GM12878 (cell line): ENCODE results near the gene YWHAG. TPM values are rescaled to one million over a fixed set of nuclear protein-coding genes. Genes with fewer than 3 reads are reported as not detected.
"Not testable (repeated sequence)": the region's sequence is repeated elsewhere in the genome, so short reads cannot be mapped to it uniquely, and the experiment has no call there.

ENCODE experiments used
- ATAC-seq: fragments of 200-7000 bp; cut with Tn5 transposase; 3 replicates; pipeline ENCODE4 v1.9.1; 2020; ENCODE audit warnings: mild to moderate bottlenecking, moderate library complexity
- BruUV-seq: library from RNA; stranded (reverse); fragments of 400-500 nt; replicated peaks from 2 replicates; lab custom pipeline; 2021; lab: Mats Ljungman, UMichigan
- CTCF ChIA-PET: fragments of 300-600 bp; sonication (Branson Sonifier 250); formaldehyde crosslinking; extraction: SDS; loops from one replicate; lab custom pipeline; 2021; ENCODE audit warnings: inconsistent platforms; lab: Yijun Ruan, JAX
- POLR2A ChIA-PET: fragments of 350-600 bp; formaldehyde crosslinking; extraction: SDS; loops from one replicate; lab custom pipeline; 2021; ENCODE audit warnings: inconsistent platforms; lab: Charles Lee
- RAD21 ChIA-PET: fragments of 300-600 bp; sonication (Branson Sonifier 250); formaldehyde crosslinking; loops from one replicate; lab custom pipeline; 2023; ENCODE audit warnings: antibody characterized with exemption; ENCODE audit not compliant: unreplicated experiment; lab: Charles Lee
- SMC1A ChIA-PET: fragments of 300-600 bp; sonication (Branson Sonifier 250); formaldehyde crosslinking; loops from one replicate; lab custom pipeline; 2023; ENCODE audit not compliant: unreplicated experiment, uncharacterized antibody; lab: Charles Lee
- DNase-seq: peaks from one replicate; pipeline ENCODE4 v3.0.0-alpha.2; 2011; ENCODE audit warnings: low read depth, low spot score
- FAIRE-seq: peaks from 3 replicates; lab custom pipeline; 2011; peaks lifted over from hg19 to GRCh38; lab: Jason Lieb, UNC
- H2AFZ ChIP-seq: 2 replicates; pipeline ENCODE4 v1.6.0; 2011; ENCODE audit warnings: low read depth, low read length, control low read depth; ENCODE audit not compliant: control insufficient read depth
- H3K27ac ChIP-seq: 2 replicates; pipeline ENCODE4 v1.5.1; 2011; ENCODE audit warnings: control low read depth; ENCODE audit not compliant: control insufficient read depth, insufficient read depth
- H3K27me3 ChIP-seq, 2 experiments: replicated peaks in 1 of 2; 2 replicates each; pipeline versions ENCODE4 v1.6.0 to v1.6.1; 2011; ENCODE audit warnings: low read length in 1 of 2; ENCODE audit not compliant: control insufficient read depth in 2 of 2, insufficient read depth in 2 of 2
- H3K36me3 ChIP-seq, 2 experiments: 2 replicates each; pipeline ENCODE4 v1.5.1; 2011; ENCODE audit warnings: low read length in 1 of 2; ENCODE audit not compliant: control insufficient read depth in 2 of 2, insufficient read depth in 2 of 2
- H3K4me1 ChIP-seq: 2 replicates; pipeline ENCODE4 v1.6.1; 2011; ENCODE audit warnings: mild to moderate bottlenecking, low read length, moderate library complexity, mixed read lengths; ENCODE audit not compliant: control insufficient read depth, insufficient read depth
- H3K4me2 ChIP-seq: 2 replicates; pipeline ENCODE4 v1.6.0; 2011; ENCODE audit warnings: control low read depth; ENCODE audit not compliant: control insufficient read depth, insufficient read depth
- H3K4me3 ChIP-seq: fragments of 200-600 bp; sonication (generic); 2 replicates; pipeline ENCODE4 v1.5.1; 2016
- H3K79me2 ChIP-seq: 2 replicates; pipeline ENCODE4 v1.6.0; 2011; ENCODE audit warnings: low read length; ENCODE audit not compliant: control insufficient read depth, insufficient read depth
- H3K9ac ChIP-seq: 2 replicates; pipeline ENCODE4 v1.8.0; 2011; ENCODE audit warnings: low read length, control low read depth, mixed read lengths; ENCODE audit not compliant: control insufficient read depth, insufficient read depth
- H3K9me3 ChIP-seq: replicated peaks from 3 replicates; pipeline ENCODE4 v1.5.1; 2011; ENCODE audit warnings: mild to moderate bottlenecking, low read length; ENCODE audit not compliant: control insufficient read depth, insufficient read depth
- H4K20me1 ChIP-seq: 2 replicates; pipeline ENCODE4 v1.6.0; 2011; ENCODE audit not compliant: control insufficient read depth, insufficient read depth
- PAX8 ChIP-seq: fragments of 450-650 bp; IDR thresholded peaks from 2 replicates; pipeline ENCODE4 v1.6.1; 2017; ENCODE audit warnings: mild to moderate bottlenecking, moderate library complexity
- ZNF687 ChIP-seq: fragments of 450-650 bp; IDR thresholded peaks from 2 replicates; pipeline ENCODE4 v1.6.1; 2017; ENCODE audit warnings: mild to moderate bottlenecking, moderate library complexity
- WGBS: methylation state at CpG from one replicate; pipeline ENCODE4 v1.1.6; 2016; ENCODE audit warnings: low lambda C conversion rate; ENCODE audit not compliant: insufficient replicate concordance, insufficient coverage; ENCODE audit errors: missing lambda C conversion rate; 5-methylcytosine and 5-hydroxymethylcytosine counted together
- in situ Hi-C: fragments of 300-500 bp; cut with MboI; formaldehyde crosslinking; loops from 9 replicates; pipeline ENCODE4 v1.14.3; 2018; ENCODE audit warnings: mixed read lengths
- intact Hi-C: fragments of 100-400 bp; cut with micrococcal nuclease; formaldehyde crosslinking; loops from one replicate; pipeline ENCODE4 v1.14.2; 2022; ENCODE audit not compliant: unreplicated experiment
- polyA plus RNA-seq, 11 experiments: library from polyadenylated mRNA; depleted of rRNA in 4 of 11; unstranded in 6 of 11; stranded (reverse) in 5 of 11; fragments of >200 nt; fragmentation: Nextera tagmentation in 4 of 11; fragmentation: Illumina TruSeq in 1 of 11; extraction: Ambion mirVana in 4 of 11; extraction: Trizol in 1 of 11; gene quantifications; 1 replicate in 1 of 11; 2 replicates in 10 of 11; pipeline versions ENCODE4 v1.2.1 to v1.2.3, GENCODE V29; 2011 to 2016; ENCODE audit warnings: inconsistent platforms in 2 of 11, missing spikeins in 2 of 11, low read depth in 1 of 11
- total RNA-seq, 4 experiments: library from RNA; depleted of rRNA in 3 of 4; stranded (reverse); fragments of >200 nt in 3 of 4; fragmentation: Illumina TruSeq in 1 of 4; extraction: Trizol in 1 of 4; gene quantifications; 2 replicates each; pipeline versions ENCODE4 v1.2.1 to v1.2.3, GENCODE V29; 2013 to 2021

YWHAG gene
- total and polyA plus RNA-seq, 10 of the 15 experiments (the other 5 are each of a cell fraction or from before 2014, with no cell fraction given): 20.2 to 157 (median 41.3) TPM

DNA sequence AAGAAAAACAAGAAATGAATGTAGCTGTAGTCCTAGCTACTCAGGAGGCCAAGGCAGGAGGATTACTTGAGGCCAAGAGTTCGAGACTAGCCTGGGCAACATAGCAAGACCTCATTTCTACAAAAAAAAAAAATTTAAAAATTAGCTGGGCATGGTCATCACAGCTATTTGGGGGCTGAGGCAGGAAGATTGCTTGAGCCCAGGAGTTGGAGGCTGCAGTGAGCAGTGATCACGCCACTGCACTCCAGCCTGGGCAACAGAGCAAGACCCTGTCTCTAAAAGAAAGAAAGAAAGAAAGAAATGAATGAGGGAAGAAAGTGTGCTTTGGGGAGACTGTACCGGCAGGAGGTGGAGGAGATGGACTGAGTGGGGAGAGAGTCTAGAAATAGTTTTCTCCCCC lies 5.0 kb upstream of the YWHAG start:
- Histone ChIP-seq H2AFZ (peak overlapping the region; percentile 92), H3K4me1 (peaks cover 15% of the 10 kb centered on the region), H3K4me2 (peak overlapping the region; percentile 66; the same call in 1 of the 2 replicates)
- intact Hi-C loops, H3K36me3 ChIP-seq, SMC1A ChIA-PET, H3K79me2 ChIP-seq, H4K20me1 ChIP-seq, ATAC-seq, BruUV-seq, H3K9ac ChIP-seq, H3K27ac ChIP-seq, H3K27me3 ChIP-seq, in situ Hi-C loops, FAIRE-seq, H3K4me3 ChIP-seq, H3K9me3 ChIP-seq, DNase-seq: not testable (repeated sequence)
- RAD21 ChIA-PET: interaction anchor here (1.6 kb wide), 1 partner anchor 14 kb away, joined by 5 read pairs; no protein-coding TSS in a partner anchor
- WGBS: 36% methylated on average over 3 of the region's 3 CpGs
- POLR2A ChIA-PET: interaction anchor here (0.5 kb wide), 1 partner anchor 14 kb away, joined by 3 read pairs; no protein-coding TSS in a partner anchor
- CTCF ChIA-PET: interaction anchor here (1.7 to 2.2 kb wide), 2 partner anchors 45 to 50 kb away, joined by 6 to 8 read pairs; no protein-coding TSS in a partner anchor

DNA sequence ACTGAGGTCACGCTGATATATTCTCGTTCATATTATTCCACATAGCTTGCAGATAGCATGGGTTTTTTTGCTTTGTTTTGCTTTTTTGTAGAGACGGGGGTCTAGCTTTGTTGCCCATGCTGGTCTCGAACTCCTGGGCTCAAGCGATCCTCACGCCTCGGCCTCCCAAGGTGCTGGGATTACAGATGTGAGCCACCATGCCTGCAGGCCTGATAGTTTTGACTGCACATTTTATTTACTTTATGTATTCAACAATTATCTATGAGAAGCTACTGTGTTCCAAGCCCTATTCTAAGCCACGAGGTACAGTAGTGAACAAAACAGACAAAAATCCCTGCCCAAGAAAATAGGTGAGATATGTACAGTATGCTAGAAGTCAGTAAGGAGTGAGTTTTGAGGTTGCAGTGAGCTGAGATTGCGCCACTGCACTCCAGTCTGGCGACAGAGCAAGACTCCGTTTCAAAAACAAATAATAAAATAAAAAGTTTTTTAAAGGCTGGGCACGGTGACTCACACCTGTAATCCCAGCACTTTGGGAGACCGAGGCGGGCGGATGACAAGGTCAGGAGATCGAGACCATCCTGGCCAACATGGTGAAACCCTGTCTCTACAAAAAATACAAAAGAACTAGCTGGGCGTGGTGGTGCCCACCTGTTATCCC lies 1.3 kb upstream of the YWHAG start:
- in situ Hi-C loops: no loop called here
- Histone ChIP-seq H3K79me2 (peaks cover 37% of the 10 kb centered on the region), H3K4me2 (peak overlapping the region; percentile 96), H3K9me3 (no peaks in the 10 kb centered on the region; the same call in 1 of the 3 replicates), H3K9ac (peak overlapping the region; percentile 83), H2AFZ (peak overlapping the region; percentile 96), H3K27ac (peak overlapping the region; percentile 96), H3K4me3 (peak overlapping the region; percentile 99), H3K36me3 (peaks cover 0 to 11% of the 10 kb centered on the region in 2 experiments; a peak in 2 of 4 replicates), H4K20me1 (no peaks in the 10 kb centered on the region), H3K27me3 (no peaks in the 10 kb centered on the region), H3K4me1 (peaks cover 15% of the 10 kb centered on the region)
- POLR2A ChIA-PET: interaction anchor here (0.5 to 4.9 kb wide), 9 partner anchors 11 to 1405 kb away, joined by 3 to 67 read pairs (median 3); no protein-coding TSS in a partner anchor
- no peak for ATAC-seq
- CTCF ChIA-PET: interaction anchor here (0.6 to 4.0 kb wide), 13 partner anchors 9 to 488 kb away, joined by 3 to 58 read pairs (median 4); no protein-coding TSS in a partner anchor
- FAIRE-seq: no peak
- DNase-seq: no peak
- intact Hi-C loops: loop anchor here (1.0 kb wide), 1 partner anchor 42 kb away; no protein-coding TSS in a partner anchor
- SMC1A ChIA-PET: interaction anchor here (0.7 to 3.3 kb wide), 5 partner anchors 17 to 929 kb away, joined by 3 to 29 read pairs (median 3); no protein-coding TSS in a partner anchor
- WGBS: 74% methylated on average over 17 of the region's 17 CpGs
- RAD21 ChIA-PET: interaction anchor here (0.7 to 4.4 kb wide), 3 partner anchors 36 to 46 kb away, joined by 3 to 58 read pairs (median 9); no protein-coding TSS in a partner anchor
- no TSS peak for BruUV-seq
- no peak for TF ChIP-seq PAX8
- no peak for TF ChIP-seq ZNF687
- TF ChIP-seq, all 136 proteins: peak for 0
